GM12891 (cell line): ENCODE measurements around the gene SWI5.

Source experiments
- PAX5 ChIP-seq: IDR thresholded peaks from 2 replicates; pipeline ENCODE4 v1.6.1; 2011; ENCODE audit warnings: low read length, moderate library complexity, mild to moderate bottlenecking; ENCODE audit not compliant: insufficient read depth, severe bottlenecking
- POLR2A ChIP-seq: IDR thresholded peaks from 2 replicates; pipeline ENCODE4 v1.6.1; 2011; ENCODE audit warnings: low read depth, low read length, control low read depth
- POLR2AphosphoS5 ChIP-seq: IDR thresholded peaks from 2 replicates; pipeline ENCODE4 v1.6.1; 2011; ENCODE audit warnings: low read depth, low read length, control low read depth
- POU2F2 ChIP-seq: IDR thresholded peaks from 2 replicates; pipeline ENCODE4 v1.6.1; 2011; ENCODE audit warnings: low read depth, mild to moderate bottlenecking, control low read depth, low read length, moderate library complexity
- SPI1 ChIP-seq: IDR thresholded peaks from 2 replicates; pipeline ENCODE4 v1.6.1; 2011; ENCODE audit warnings: low read depth, low read length, control low read depth
- TAF1 ChIP-seq: IDR thresholded peaks from 2 replicates; pipeline ENCODE4 v1.6.1; 2011; ENCODE audit warnings: low read depth, low read length, control low read depth

GRCh38 chr9:128321879-128322403, 45.9 kb downstream of the SWI5 start:
- TF ChIP-seq POLR2A (no peak), POU2F2 (no peak), POLR2AphosphoS5 (no peak), TAF1 (no peak), SPI1 (no peak), PAX5 (no peak)
